GM21528 (cell line): ENCODE data around the gene RFX2.
A peak's percentile ranks its signal among the peaks of the same experiment; 100 is the strongest.
"Not testable (repeated sequence)": the region's sequence is repeated elsewhere in the genome, so short reads cannot be mapped to it uniquely, and the experiment has no call there.

Source experiments
- ATAC-seq: cut with Tn5 transposase; IDR thresholded peaks from one replicate; pipeline ENCODE4 v1.9.1; 2021; ENCODE audit warnings: mild to moderate bottlenecking, moderate library complexity; ENCODE audit not compliant: unreplicated experiment, low FRiP score

RFX2 gene

GRCh38 chr19:6106643-6107294 is 3.5 kb downstream of the RFX2 start:
- ATAC-seq = not testable (repeated sequence)

- ATAC-seq = no peak
Observed at GRCh38 chr19:6105444-6105843, 4.9 kb downstream of the RFX2 start.

DNA sequence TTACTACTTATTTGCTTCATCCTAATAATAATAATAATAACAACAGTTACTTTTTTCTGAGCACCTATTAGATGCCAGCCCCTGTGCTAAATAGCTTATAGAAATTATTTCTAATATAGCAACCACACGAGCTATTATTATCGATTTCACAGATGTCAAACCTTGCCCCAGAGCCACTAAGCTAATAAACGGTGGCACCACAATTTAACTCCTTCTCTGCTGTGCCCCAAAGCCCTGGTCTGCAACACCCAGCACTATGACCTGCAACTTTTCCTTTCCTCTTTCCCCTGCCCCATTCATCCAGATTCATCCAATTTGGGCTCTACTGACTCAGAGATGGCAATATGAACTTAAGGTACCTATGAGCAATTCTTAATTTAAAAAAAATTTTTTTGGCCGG is 6.4 kb downstream of the RFX2 start:
- no peak for ATAC-seq

DNA sequence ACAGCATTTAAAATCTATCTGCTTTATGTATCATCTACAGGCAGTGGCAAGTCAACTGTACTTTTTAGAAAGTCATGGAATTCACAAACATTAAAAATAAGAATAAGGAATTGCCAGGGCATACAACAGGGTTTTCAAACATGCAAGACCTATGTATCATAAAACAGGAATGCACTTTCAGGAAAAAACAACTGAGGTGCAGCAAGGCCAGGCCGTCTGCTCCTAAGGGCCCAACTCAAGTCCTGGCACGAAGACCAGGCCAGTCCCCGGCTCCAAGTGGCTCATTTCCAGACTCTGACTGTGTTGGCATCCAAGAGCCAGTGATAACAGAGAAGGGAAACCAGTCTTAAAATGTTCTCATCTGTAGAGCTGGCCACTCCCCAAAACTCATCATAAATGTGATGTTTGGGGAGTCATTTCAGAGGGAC is 7.1 kb downstream of the RFX2 start:
- no peak for ATAC-seq

DNA sequence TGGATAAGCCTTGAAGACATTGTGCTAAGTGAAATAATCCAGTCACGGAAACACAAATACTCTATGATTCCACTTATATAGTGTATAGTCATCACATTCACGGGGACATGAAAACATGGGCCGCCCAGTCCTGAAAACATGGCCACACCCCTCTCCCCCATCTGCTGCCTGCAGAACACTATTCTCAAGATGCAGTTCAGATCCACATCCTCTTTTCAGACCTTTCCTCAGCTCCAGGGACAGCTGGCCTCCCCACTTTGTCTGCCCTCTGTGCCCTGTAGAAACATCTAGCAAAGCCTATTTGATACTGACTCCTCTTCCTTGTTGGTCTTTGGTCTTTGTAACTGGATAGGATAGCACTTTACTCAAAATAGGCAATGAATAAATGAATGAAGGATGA is 8.3 kb downstream of the RFX2 start:
- ATAC-seq = no peak

- ATAC-seq = no peak
Observed at GRCh38 chr19:6101291-6101825, 8.9 kb downstream of the RFX2 start.

DNA sequence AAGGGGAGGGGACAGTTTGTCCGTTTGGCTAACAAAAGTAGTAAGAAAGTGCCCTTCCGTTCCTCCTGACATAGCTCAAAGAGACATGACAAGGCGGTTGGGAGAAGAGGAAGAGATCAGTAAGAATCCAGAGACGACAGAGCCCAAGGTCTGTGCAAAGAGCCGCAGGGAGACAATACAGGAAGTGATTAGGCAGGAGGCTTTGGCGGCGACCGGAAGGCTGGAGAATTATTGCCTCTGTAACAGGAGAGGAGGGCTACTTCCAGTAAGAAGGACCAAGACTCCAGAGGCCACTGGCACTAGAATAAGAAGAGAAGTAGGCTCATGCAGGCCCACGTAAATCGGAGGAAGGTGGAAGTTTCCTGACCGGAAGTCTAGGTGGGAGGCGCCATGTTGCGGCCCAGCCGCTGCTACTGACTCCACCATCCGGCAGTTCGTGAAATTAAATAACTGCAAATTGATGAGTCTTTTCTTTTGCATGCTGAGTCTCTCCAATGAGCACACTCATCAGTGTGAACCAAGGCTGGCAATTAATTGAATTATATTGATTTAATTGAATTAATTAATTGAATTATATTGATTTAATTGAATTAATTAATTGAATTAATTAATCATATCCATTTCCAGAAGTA is 9.9 kb downstream of the RFX2 start:
- ATAC-seq = no peak

DNA sequence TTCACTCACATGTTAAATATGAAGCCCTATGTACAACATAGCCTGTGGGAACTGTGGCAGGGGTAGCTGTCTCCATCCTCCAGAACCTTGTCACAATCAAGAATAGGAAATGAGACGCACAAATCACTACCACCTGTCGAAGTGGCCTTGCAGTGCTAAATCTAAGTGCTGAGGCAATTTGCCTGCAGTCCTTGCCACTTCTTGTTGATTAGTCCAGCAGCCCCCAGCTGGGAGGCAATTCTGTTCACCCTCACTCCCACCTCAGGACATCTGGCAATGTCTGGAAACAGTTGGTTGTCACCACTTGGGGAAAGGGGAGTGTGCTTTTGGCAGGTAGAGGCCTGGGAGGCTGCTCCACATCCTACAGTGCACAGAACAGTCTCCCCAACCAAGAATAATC is 10.7 kb downstream of the RFX2 start:
- no peak for ATAC-seq

DNA sequence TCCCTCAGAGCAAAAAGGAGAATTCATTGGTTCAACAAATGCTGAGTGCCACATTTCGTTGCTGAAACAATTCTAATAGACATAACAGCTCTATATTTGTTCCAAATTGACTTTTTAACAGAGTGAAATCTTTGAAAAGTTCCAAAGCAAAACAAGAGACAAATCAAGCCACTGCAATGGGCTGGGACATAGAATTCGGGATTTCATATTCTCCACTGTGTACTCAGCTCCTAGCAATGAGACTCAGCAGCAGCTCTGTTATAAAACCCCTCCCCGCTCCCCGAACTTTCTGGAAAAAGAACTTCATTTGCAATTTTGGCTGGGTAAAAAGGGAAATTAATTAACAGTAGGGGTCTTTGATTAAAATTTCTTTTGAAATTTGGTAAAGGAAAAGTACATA is 11.3 kb downstream of the RFX2 start:
- no peak for ATAC-seq

DNA sequence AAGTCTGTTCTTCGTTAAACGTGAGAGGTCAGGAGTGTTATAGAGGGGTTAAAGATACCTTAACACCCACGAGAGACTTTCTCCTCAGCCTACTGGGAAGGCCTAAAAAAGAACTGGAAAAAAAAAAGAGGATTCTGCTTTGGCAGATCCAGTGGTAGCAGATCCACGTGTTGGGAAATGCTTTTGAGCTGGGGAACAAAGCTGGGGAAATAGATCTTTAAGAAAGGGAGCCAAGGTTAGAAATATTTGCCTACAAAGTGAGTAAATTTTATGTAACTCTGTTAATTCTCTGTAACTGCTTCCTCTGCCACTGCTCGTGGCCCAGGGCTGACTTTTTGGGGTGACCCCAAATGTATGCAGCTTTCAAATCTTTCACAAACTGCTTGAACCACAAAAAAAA is 11.7 kb downstream of the RFX2 start:
- no peak for ATAC-seq

DNA sequence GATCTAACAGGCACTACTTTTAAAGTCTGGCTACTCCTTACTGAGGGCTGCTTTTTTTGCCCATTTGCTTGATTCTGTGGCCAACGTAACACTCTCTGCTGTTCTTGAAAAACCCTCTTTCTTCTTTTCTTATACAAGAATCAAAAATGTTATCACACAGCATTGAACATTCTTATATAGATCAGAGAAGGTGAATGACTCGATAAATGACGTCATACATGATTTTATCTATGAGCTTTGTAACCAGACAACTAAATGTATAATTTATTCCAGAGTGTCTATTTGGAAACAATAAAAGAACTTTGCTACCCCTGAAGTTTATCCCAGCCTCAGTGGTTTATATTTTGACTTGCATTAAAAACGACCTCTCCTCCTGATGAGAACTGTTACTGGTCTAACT is 12.4 kb downstream of the RFX2 start:
- ATAC-seq = no peak

- no peak for ATAC-seq
Observed at GRCh38 chr19:6095760-6096159, 14.5 kb downstream of the RFX2 start.

- ATAC-seq = no peak
Observed at GRCh38 chr19:6092329-6093286, 17.7 kb downstream of the RFX2 start.

GRCh38 chr19:6091771-6092291 is 18.5 kb downstream of the RFX2 start:
- no peak for ATAC-seq

DNA sequence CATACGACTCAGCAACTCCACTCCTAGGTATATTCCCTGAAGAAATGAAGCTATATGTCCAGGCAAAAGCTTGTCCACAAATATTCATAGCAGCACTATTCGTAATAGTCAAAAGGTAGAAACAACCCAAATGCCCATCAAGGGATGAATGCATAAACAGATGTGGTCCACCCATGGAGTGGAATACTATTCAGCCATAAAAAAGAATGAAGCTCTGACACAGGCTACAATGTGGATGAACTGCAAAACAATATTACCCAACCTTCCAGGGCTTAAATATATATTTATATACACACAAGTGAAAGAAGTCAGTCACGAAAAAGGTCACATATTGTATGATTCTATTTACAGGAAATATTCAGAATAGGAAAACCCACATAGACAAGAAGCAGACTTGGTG is 19.7 kb downstream of the RFX2 start:
- no peak for ATAC-seq

GRCh38 chr19:6088602-6089049 is 21.7 kb downstream of the RFX2 start:
- ATAC-seq = no peak

- ATAC-seq = peak; percentile 69
Observed at GRCh38 chr19:6087074-6087571, 23.2 kb downstream of the RFX2 start.

GRCh38 chr19:6086068-6086788 is 24.1 kb downstream of the RFX2 start:
- ATAC-seq = no peak

DNA sequence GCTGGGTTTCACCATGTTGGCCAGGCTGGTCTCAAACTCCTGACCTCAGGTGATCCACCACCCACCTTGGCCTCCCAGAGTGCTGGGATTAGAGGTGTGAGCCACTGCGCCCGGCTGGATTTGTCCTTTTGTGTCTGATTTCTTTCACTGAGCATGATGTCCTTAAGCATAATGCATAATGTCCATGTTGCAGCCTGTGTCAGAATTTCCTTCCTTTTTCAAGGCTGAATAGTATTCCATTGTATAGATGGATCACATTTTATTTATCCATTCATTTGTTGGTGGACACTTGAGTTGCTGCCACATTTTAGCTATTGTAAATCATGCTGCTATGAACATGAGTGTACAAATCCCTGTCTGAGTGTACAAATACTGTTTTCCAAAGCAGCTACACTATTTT is 25.5 kb downstream of the RFX2 start:
- no peak for ATAC-seq

DNA sequence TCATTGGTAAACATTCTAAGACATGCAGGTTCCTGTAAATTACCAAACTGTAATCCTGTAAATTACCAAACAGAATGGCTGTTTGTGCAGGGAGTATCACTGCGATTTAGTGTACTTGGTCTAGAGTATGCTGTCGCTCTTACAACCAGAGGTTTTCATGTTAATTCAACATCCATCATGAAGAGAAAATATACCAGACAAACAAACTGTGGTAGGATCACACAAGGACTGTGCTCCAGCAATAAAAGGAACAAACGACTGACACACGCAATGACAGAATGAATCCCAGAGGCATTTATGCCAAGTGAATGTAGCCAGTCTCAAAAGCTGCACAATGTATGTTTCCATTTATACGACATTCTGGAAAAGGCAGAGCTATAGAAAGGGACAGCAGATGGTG is 31.2 kb downstream of the RFX2 start:
- no peak for ATAC-seq
